Measurements from ENCODE around the gene TRAP1. TPM values are rescaled to one million over a fixed set of nuclear protein-coding genes. Genes with fewer than 3 reads are reported as not detected.

The TRAP1 gene
- total RNA-seq, 1 donor from 2014 or later: 97.3 TPM

DNA sequence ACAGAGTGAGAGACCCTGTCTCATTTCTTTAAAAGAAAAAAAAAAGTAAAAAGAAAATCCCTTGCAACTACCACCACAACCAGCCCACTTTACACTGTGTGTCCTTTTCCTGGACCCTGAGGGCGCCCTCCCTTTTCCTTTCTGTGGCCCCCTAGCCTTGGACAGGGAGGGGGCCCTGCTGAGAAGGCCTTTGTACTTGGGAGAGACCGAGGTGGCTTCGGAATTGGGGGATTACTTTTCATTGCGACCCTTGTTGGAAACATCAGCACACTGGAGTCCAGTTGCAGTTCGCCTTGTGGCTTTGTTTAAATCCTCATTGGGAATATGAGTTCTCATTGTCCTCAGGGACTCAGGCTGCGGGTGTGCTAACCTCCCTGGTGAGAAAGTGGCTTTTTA lies 72.2 kb downstream of the TRAP1 start:
- peaks cover 4% of the 10 kb centered on the region for H3K27me3 Mint-ChIP-seq (ENCODE audit: unreplicated experiment)
- TF ChIP-seq, protein P1, sequence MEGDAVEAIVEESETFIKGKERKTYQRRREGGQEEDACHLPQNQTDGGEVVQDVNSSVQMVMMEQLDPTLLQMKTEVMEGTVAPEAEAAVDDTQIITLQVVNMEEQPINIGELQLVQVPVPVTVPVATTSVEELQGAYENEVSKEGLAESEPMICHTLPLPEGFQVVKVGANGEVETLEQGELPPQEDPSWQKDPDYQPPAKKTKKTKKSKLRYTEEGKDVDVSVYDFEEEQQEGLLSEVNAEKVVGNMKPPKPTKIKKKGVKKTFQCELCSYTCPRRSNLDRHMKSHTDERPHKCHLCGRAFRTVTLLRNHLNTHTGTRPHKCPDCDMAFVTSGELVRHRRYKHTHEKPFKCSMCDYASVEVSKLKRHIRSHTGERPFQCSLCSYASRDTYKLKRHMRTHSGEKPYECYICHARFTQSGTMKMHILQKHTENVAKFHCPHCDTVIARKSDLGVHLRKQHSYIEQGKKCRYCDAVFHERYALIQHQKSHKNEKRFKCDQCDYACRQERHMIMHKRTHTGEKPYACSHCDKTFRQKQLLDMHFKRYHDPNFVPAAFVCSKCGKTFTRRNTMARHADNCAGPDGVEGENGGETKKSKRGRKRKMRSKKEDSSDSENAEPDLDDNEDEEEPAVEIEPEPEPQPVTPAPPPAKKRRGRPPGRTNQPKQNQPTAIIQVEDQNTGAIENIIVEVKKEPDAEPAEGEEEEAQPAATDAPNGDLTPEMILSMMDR (IDR thresholded peaks at IDR 0.05; ENCODE audit: partially characterized antibody, unreplicated experiment): no peak
- peaks cover 5% of the 10 kb centered on the region for H3K9me3 Mint-ChIP-seq (ENCODE audit: unreplicated experiment)
- peaks cover 19% of the 10 kb centered on the region for H3K4me1 Mint-ChIP-seq (ENCODE audit: low read depth, unreplicated experiment)
- H3K27ac Mint-ChIP-seq (ENCODE audit: unreplicated experiment): no peak overlapping the region
- no peak for DNase-seq
- no peaks in the 10 kb centered on the region for H3K36me3 Mint-ChIP-seq (ENCODE audit: unreplicated experiment)
- no peak overlapping the region for H3K4me3 Mint-ChIP-seq (ENCODE audit: unreplicated experiment)

DNA sequence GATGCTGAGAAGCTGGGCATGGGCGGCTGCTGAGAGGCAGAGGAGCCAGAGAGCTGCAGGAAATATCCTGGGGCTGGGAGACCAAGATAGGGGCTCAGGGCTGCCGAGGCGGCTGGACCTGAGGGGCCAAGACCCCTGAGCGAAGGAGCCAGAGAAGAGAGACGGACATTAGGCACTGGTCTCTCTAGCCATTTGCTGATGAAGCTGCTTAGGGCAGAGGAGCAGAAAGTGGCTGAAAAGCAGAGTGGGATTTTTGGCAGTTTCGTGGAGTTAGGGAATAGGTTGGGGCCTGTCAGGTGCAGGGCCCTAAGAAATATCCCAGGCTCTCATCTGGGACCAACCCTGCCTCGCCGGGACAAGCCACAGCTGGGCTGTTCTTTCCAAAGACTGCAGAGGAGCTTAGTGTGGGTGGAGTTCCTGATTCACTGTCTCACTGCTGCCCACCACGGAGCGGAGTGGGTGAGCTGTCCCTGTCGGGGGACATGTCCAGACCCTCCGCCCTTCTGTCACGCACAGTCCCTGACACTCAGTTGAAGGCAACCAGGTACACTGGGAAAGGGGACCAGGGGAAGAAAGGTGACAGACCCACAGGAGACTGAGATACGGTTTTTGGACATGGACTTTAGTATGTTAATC lies 74.1 kb downstream of the TRAP1 start:
- DNase-seq: no peak
- peaks cover 4% of the 10 kb centered on the region for H3K27me3 Mint-ChIP-seq (ENCODE audit: unreplicated experiment)
- TF ChIP-seq, protein P1 (IDR thresholded peaks at IDR 0.05; ENCODE audit: partially characterized antibody, unreplicated experiment): no peak
- H3K4me1 Mint-ChIP-seq (ENCODE audit: low read depth, unreplicated experiment): peaks cover 19% of the 10 kb centered on the region
- no peak overlapping the region for H3K4me3 Mint-ChIP-seq (ENCODE audit: unreplicated experiment)
- H3K9me3 Mint-ChIP-seq (ENCODE audit: unreplicated experiment): peaks cover 5% of the 10 kb centered on the region
- peak overlapping the region; percentile 62 for H3K27ac Mint-ChIP-seq (ENCODE audit: unreplicated experiment)
- no peaks in the 10 kb centered on the region for H3K36me3 Mint-ChIP-seq (ENCODE audit: unreplicated experiment)

DNA sequence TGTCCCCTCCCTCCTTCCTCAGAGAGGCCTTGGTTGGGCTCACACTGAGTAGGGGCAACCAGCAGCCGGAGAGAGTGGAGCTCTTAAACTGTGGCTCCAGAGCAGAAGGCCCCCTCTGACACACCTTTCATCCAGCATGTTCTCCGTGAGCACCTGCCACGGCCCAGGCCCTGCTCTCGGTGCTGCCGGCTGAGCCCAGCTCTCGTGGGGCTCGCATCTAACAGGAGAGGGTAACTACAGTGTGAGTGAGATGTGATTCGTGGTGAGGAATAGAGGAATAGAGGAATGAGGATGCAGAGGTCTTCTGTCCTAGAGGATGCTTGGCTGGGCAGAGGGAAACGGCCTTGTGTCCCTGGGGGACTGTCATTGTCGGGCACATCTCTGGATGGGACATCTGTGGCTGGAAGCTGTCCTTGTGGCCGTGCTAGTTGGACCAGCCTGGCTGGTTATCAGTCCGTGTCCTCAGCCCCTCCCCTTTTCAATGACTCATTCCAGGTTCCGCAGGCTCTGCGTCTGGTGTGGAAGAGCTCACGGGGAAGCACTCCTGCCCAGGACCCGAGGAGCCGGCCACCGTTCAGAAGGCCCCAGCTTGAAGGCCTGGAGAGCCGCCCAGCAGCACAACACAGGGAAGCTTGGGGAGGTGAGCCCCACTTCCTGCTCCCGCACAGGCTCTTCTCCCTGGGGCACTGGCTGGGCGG lies 74.8 kb downstream of the TRAP1 start:
- TF ChIP-seq, protein P1 (IDR thresholded peaks at IDR 0.05; ENCODE audit: partially characterized antibody, unreplicated experiment): no peak
- Mint-ChIP-seq H3K36me3 (ENCODE audit: unreplicated experiment) (no peaks in the 10 kb centered on the region), H3K4me3 (ENCODE audit: unreplicated experiment) (peak overlapping the region; percentile 63), H3K4me1 (ENCODE audit: low read depth, unreplicated experiment) (peaks cover 19% of the 10 kb centered on the region), H3K27ac (ENCODE audit: unreplicated experiment) (peak overlapping the region; percentile 62), H3K9me3 (ENCODE audit: unreplicated experiment) (peaks cover 5% of the 10 kb centered on the region), H3K27me3 (ENCODE audit: unreplicated experiment) (peaks cover 4% of the 10 kb centered on the region)
- peak; percentile 54 for DNase-seq

DNA sequence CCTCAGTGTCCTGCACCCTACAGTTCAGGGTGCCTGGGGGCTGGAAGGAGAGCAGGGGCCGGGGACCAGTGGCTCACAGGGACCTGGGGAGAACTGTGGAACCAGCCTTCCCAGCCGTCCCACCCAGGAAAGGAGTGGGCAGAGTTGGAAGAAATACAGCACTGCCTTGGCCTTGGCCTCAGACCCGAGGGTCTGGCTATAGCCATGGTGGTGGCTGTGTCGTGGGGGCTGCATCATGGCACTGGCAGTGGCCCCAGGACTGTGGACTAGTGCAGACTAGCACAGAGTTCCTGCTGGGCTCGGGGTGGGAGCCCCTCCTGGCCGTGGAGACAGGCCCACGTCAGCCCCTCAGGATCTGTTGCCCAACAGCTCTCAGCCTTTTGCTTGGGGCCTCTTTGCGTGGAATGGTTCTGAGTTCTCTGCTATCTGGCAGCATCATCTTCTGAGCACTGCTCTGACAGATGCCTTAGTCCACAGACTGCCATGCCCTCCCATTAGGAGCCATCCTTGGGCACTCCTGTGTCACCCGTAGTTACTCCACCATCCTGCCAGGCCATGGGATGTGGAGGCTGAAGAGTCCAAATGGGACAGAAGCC lies 75.4 kb downstream of the TRAP1 start:
- H3K4me3 Mint-ChIP-seq (ENCODE audit: unreplicated experiment): peak overlapping the region; percentile 63
- TF ChIP-seq, protein P1 (IDR thresholded peaks at IDR 0.05; ENCODE audit: partially characterized antibody, unreplicated experiment): no peak
- no peaks in the 10 kb centered on the region for H3K36me3 Mint-ChIP-seq (ENCODE audit: unreplicated experiment)
- H3K27ac Mint-ChIP-seq (ENCODE audit: unreplicated experiment): no peak overlapping the region
- H3K9me3 Mint-ChIP-seq (ENCODE audit: unreplicated experiment): peaks cover 5% of the 10 kb centered on the region
- DNase-seq: no peak
- peaks cover 19% of the 10 kb centered on the region for H3K4me1 Mint-ChIP-seq (ENCODE audit: low read depth, unreplicated experiment)
- peaks cover 4% of the 10 kb centered on the region for H3K27me3 Mint-ChIP-seq (ENCODE audit: unreplicated experiment)
